Tibial nerve (tissue), 4 donors: ENCODE data around the gene PSKH1. TPM values are rescaled to one million over a fixed set of nuclear protein-coding genes. Genes with fewer than 3 reads are reported as not detected.

Experiments used
- DNase-seq, 2 donors: peaks; one replicate each; pipeline ENCODE4 v3.0.0-alpha.2; 2019; ENCODE audit warnings: low spot score in 2 of 2
- H3K27ac ChIP-seq, 4 donors: fragments of 200-600 bp; sonication (generic) in 3 of 4; one replicate each; pipeline ENCODE4 v1.5.1; 2017 to 2019; ENCODE audit warnings: mild to moderate bottlenecking in 1 of 4
- H3K27me3 ChIP-seq, 2 donors: fragments of 200-600 bp; sonication (generic) in 1 of 2; one replicate each; pipeline versions ENCODE4 v1.5.1 to v1.6.0; 2017 to 2019
- H3K36me3 ChIP-seq, 3 donors: fragments of 200-600 bp; sonication (generic); one replicate each; pipeline ENCODE4 v1.5.1; 2018 to 2019
- H3K4me1 ChIP-seq, 4 donors: fragments of 200-600 bp; sonication (generic) in 3 of 4; one replicate each; pipeline ENCODE4 v1.5.1; 2017 to 2019
- H3K4me3 ChIP-seq, 4 donors: fragments of 200-600 bp; sonication (generic) in 3 of 4; one replicate each; pipeline ENCODE4 v1.5.1; 2017 to 2019; ENCODE audit warnings: mild to moderate bottlenecking in 1 of 4, moderate library complexity in 1 of 4
- H3K9me3 ChIP-seq, 4 donors: fragments of 200-600 bp; sonication (generic) in 3 of 4; one replicate each; pipeline ENCODE4 v1.5.1; 2017 to 2019
- EP300 ChIP-seq, 2 donors: sonication (generic); formaldehyde crosslinking; IDR thresholded peaks; one replicate each; pipeline ENCODE4 v1.6.1; 2017; ENCODE audit warnings: antibody characterized with exemption in 2 of 2, mild to moderate bottlenecking in 1 of 2
- POLR2A ChIP-seq, 2 donors: fragments of 450-650 bp; IDR thresholded peaks; one replicate each; pipeline ENCODE4 v1.6.1; 2017; ENCODE audit warnings: antibody characterized with exemption in 2 of 2, mild to moderate bottlenecking in 2 of 2, moderate library complexity in 2 of 2
- WGBS, 2 donors: methylation state at CpG; one replicate each; pipeline ENCODE4 v1.1.5; 2018; 5-methylcytosine and 5-hydroxymethylcytosine counted together
- total RNA-seq, 4 donors: library from RNA; depleted of rRNA; stranded (reverse); fragments of >200 nt; gene quantifications; one replicate each; pipeline ENCODE4 v1.1.0, GENCODE V29; 2016
- TF ChIP-seq, protein P1 (sequence below), 5 experiments: fragments of 200-600 bp in 3 of 5; fragments of 450-650 bp in 2 of 5; sonication (generic) in 3 of 5; IDR thresholded peaks; one replicate each; pipeline ENCODE4 v1.5.1; 2016 to 2019; ENCODE audit warnings: antibody characterized with exemption in 5 of 5, mild to moderate bottlenecking in 3 of 5, moderate library complexity in 2 of 5

PSKH1 gene
- total RNA-seq, 4 donors from 2014 or later = 22.2 to 30.8 (median 24.2) TPM

GRCh38 chr16:67892375-67892774 is 679 bp upstream of the PSKH1 start:
- DNase-seq = no peak
- Histone ChIP-seq H3K9me3 (no peaks in the 10 kb centered on the region), H3K4me1 (peaks cover 3 to 45% (median 26%) of the 10 kb centered on the region in 4 donors), H3K36me3 (no peaks in the 10 kb centered on the region), H3K4me3 (peak overlapping the region in 3 of 4 donors; percentile 72 to 98 (median 81)), H3K27me3 (no peaks in the 10 kb centered on the region), H3K27ac (peak overlapping the region; percentile 82 to 99 (median 88))
- TF ChIP-seq POLR2A (IDR thresholded peaks at IDR 0.05) (no peak), EP300 (IDR thresholded peaks at IDR 0.05) (no peak)
- TF ChIP-seq, protein P1, sequence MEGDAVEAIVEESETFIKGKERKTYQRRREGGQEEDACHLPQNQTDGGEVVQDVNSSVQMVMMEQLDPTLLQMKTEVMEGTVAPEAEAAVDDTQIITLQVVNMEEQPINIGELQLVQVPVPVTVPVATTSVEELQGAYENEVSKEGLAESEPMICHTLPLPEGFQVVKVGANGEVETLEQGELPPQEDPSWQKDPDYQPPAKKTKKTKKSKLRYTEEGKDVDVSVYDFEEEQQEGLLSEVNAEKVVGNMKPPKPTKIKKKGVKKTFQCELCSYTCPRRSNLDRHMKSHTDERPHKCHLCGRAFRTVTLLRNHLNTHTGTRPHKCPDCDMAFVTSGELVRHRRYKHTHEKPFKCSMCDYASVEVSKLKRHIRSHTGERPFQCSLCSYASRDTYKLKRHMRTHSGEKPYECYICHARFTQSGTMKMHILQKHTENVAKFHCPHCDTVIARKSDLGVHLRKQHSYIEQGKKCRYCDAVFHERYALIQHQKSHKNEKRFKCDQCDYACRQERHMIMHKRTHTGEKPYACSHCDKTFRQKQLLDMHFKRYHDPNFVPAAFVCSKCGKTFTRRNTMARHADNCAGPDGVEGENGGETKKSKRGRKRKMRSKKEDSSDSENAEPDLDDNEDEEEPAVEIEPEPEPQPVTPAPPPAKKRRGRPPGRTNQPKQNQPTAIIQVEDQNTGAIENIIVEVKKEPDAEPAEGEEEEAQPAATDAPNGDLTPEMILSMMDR (IDR thresholded peaks at IDR 0.05) = no peak
- 56 to 60% methylated on average over 5 of the region's 5 CpGs for WGBS, 2 donors

GRCh38 chr16:67893743-67894399 is 817 bp downstream of the PSKH1 start:
- Histone ChIP-seq H3K4me3 (peak overlapping the region; percentile 64 to 98 (median 76)), H3K27me3 (no peaks in the 10 kb centered on the region), H3K9me3 (no peaks in the 10 kb centered on the region), H3K27ac (peak overlapping the region; percentile 82 to 99 (median 94)), H3K4me1 (peaks cover 3 to 60% (median 32%) of the 10 kb centered on the region in 4 donors), H3K36me3 (no peaks in the 10 kb centered on the region)
- DNase-seq = no peak
- WGBS, 2 donors = 20 to 23% methylated on average over 14 of the region's 14 CpGs
- TF ChIP-seq, protein P1 (IDR thresholded peaks at IDR 0.05) = no peak
- TF ChIP-seq EP300 (IDR thresholded peaks at IDR 0.05) = no peak
- no peak for TF ChIP-seq POLR2A (IDR thresholded peaks at IDR 0.05)

- peak in 1 of 2 donors; percentile 71 for DNase-seq
- Histone ChIP-seq H3K36me3 (peaks cover 0 to 8% (median 0%) of the 10 kb centered on the region in 3 donors), H3K4me3 (no peak overlapping the region), H3K9me3 (no peaks in the 10 kb centered on the region), H3K27me3 (no peaks in the 10 kb centered on the region), H3K27ac (peak overlapping the region in 3 of 4 donors; percentile 51 to 82 (median 82)), H3K4me1 (peaks cover 3 to 59% (median 32%) of the 10 kb centered on the region in 4 donors)
- TF ChIP-seq POLR2A (IDR thresholded peaks at IDR 0.05) (peak in 1 of 2 donors; percentile 13), EP300 (IDR thresholded peaks at IDR 0.05) (peak; percentile 14 to 71)
- TF ChIP-seq, protein P1 (IDR thresholded peaks at IDR 0.05) = no peak
- 59 to 60% methylated on average over 3 of the region's 3 CpGs for WGBS, 2 donors
Measured at GRCh38 chr16:67897231-67897630, 4.2 kb downstream of the PSKH1 start.

- 93 to 95% methylated on average over 5 of the region's 5 CpGs for WGBS, 2 donors
- Histone ChIP-seq H3K4me1 (peaks cover 0 to 23% (median 12%) of the 10 kb centered on the region in 4 donors), H3K27me3 (no peaks in the 10 kb centered on the region), H3K36me3 (peaks cover 0 to 30% (median 4%) of the 10 kb centered on the region in 3 donors), H3K27ac (no peak overlapping the region), H3K9me3 (no peaks in the 10 kb centered on the region), H3K4me3 (no peak overlapping the region)
- DNase-seq = no peak
- TF ChIP-seq, protein P1 (IDR thresholded peaks at IDR 0.05) = no peak
- no peak for TF ChIP-seq EP300 (IDR thresholded peaks at IDR 0.05)
- no peak for TF ChIP-seq POLR2A (IDR thresholded peaks at IDR 0.05)
Measured at GRCh38 chr16:67901734-67902133, 8.7 kb downstream of the PSKH1 start.

- no peak for DNase-seq
- H3K27ac ChIP-seq = no peak overlapping the region
- TF ChIP-seq, protein P1 (IDR thresholded peaks at IDR 0.05) = no peak
- no peak for TF ChIP-seq EP300 (IDR thresholded peaks at IDR 0.05)
- TF ChIP-seq POLR2A (IDR thresholded peaks at IDR 0.05) = no peak
- WGBS, 2 donors = 73 to 82% methylated on average over 4 of the region's 4 CpGs
- no peak overlapping the region for H3K4me3 ChIP-seq
- no peaks in the 10 kb centered on the region for H3K9me3 ChIP-seq
- no peaks in the 10 kb centered on the region for H3K27me3 ChIP-seq
- peaks cover 0 to 30% (median 4%) of the 10 kb centered on the region in 3 donors for H3K36me3 ChIP-seq
- H3K4me1 ChIP-seq = peaks cover 0 to 12% (median 2%) of the 10 kb centered on the region in 4 donors
Measured at GRCh38 chr16:67902831-67903230, 9.8 kb downstream of the PSKH1 start.
